Right lobe of liver (tissue), 6 donors: ENCODE results near the gene PARP15. TPM values are rescaled to one million over a fixed set of nuclear protein-coding genes. Genes with fewer than 3 reads are reported as not detected.

Experiments
- ATAC-seq, 4 donors: fragments of 200-7000 bp; cut with Tn5 transposase; one replicate each; pipeline ENCODE4 v1.9.1; 2020; ENCODE audit warnings: mild to moderate bottlenecking in 4 of 4, moderate library complexity in 4 of 4
- DNase-seq, 3 donors: peaks; one replicate each; pipeline ENCODE4 v3.0.0-alpha.2; 2020
- H3K27ac ChIP-seq, 3 donors: fragments of 200-600 bp; one replicate each; pipeline ENCODE4 v1.8.0; 2022
- H3K27me3 ChIP-seq, 2 donors: fragments of 200-600 bp; one replicate each; pipeline ENCODE4 v1.8.0; 2022
- H3K36me3 ChIP-seq, 4 donors: fragments of 200-600 bp; sonication (generic) in 1 of 4; one replicate each; pipeline versions ENCODE4 v1.5.1 to v1.8.0; 2017 to 2022; ENCODE audit warnings: control low read depth in 1 of 4
- H3K4me1 ChIP-seq, 4 donors: fragments of 200-600 bp; sonication (generic) in 1 of 4; one replicate each; pipeline versions ENCODE4 v1.5.1 to v1.8.0; 2017 to 2022; ENCODE audit warnings: control low read depth in 1 of 4
- H3K4me3 ChIP-seq, 3 donors: fragments of 200-600 bp; one replicate each; pipeline ENCODE4 v1.8.0; 2022
- H3K9me3 ChIP-seq, 4 donors: fragments of 200-600 bp; sonication (generic) in 1 of 4; one replicate each; pipeline versions ENCODE4 v1.5.1 to v1.8.0; 2017 to 2022; ENCODE audit warnings: control low read depth in 1 of 4
- CTCF ChIP-seq, 4 donors: fragments of 200-600 bp in 3 of 4; fragments of 450-650 bp in 1 of 4; IDR thresholded peaks; one replicate each; pipeline versions ENCODE4 v1.5.1 to v1.8.0; 2016 to 2022; ENCODE audit warnings: antibody characterized with exemption in 4 of 4, mild to moderate bottlenecking in 2 of 4
- POLR2A ChIP-seq: fragments of 450-650 bp; IDR thresholded peaks from one replicate; pipeline ENCODE4 v1.6.1; 2017; ENCODE audit warnings: antibody characterized with exemption, mild to moderate bottlenecking
- WGBS: methylation state at CpG from one replicate; pipeline ENCODE4 v1.1.6; 2018; ENCODE audit warnings: low coverage, low lambda C conversion rate; ENCODE audit not compliant: insufficient coverage; ENCODE audit errors: missing lambda C conversion rate; 5-methylcytosine and 5-hydroxymethylcytosine counted together
- intact Hi-C, 2 donors: fragments of 100-400 bp; cut with DNase I; formaldehyde crosslinking; loops; one replicate each; pipeline versions ENCODE4 v1.11.2 to v1.14.1; 2022
- total RNA-seq, 6 experiments: library from RNA; depleted of rRNA in 2 of 6; stranded (reverse); fragments of >200 nt in 2 of 6; fragmentation: NEBNext Ultra II Directional in 3 of 6; extraction: Animal tissue kit (Norgen Biotek cat#: 25700) in 3 of 6; gene quantifications; one replicate each; pipeline versions ENCODE4 v1.1.0 to v1.2.4, GENCODE V29; 2016 to 2023
- donor health status: DM: no; HTN: yes; CAD: no.
- donor health status: DM: no; HTN: no; CAD: no.
- donor health status: DM: no; HTN: no; CAD: no.
- donor health status: DM: no; HTN: yes; CAD: no.
- donor health status: DM: no; HTN: yes; CAD: no.

PARP15 gene
- total RNA-seq, 6 experiments from 2014 or later: 0.37 to 1.5 (median 1.3) TPM

GRCh38 chr3:122580470-122580869 is 3.0 kb downstream of the PARP15 start:
- Histone ChIP-seq H3K4me3 (no peak overlapping the region), H3K27me3 (no peaks in the 10 kb centered on the region), H3K9me3 (peaks cover 0 to 9% (median 4%) of the 10 kb centered on the region in 4 donors), H3K27ac (no peak overlapping the region), H3K4me1 (peaks cover 0 to 5% (median 0%) of the 10 kb centered on the region in 4 donors), H3K36me3 (no peaks in the 10 kb centered on the region)
- no peak for TF ChIP-seq CTCF (IDR thresholded peaks at IDR 0.05)
- no peak for TF ChIP-seq POLR2A
- intact Hi-C loops: no loop called here
- 79% methylated on average over 3 of the region's 3 CpGs for WGBS
- ATAC-seq: no peak
- no peak for DNase-seq

GRCh38 chr3:122581622-122582021 is 4.2 kb downstream of the PARP15 start:
- DNase-seq: no peak
- intact Hi-C loops: no loop called here
- ATAC-seq: no peak
- WGBS: 93% methylated on average over 2 of the region's 2 CpGs
- peaks cover 0 to 9% (median 4%) of the 10 kb centered on the region in 4 donors for H3K9me3 ChIP-seq
- no peaks in the 10 kb centered on the region for H3K27me3 ChIP-seq
- H3K36me3 ChIP-seq: no peaks in the 10 kb centered on the region
- H3K4me1 ChIP-seq: peaks cover 0 to 5% (median 0%) of the 10 kb centered on the region in 4 donors
- no peak overlapping the region for H3K27ac ChIP-seq
- TF ChIP-seq CTCF (IDR thresholded peaks at IDR 0.05) (no peak), POLR2A (no peak)
- H3K4me3 ChIP-seq: no peak overlapping the region

- intact Hi-C loops: no loop called here
- no peak for TF ChIP-seq POLR2A
- DNase-seq (no peak), ATAC-seq (no peak)
- Histone ChIP-seq H3K9me3 (peaks cover 0 to 9% (median 4%) of the 10 kb centered on the region in 4 donors), H3K4me1 (peaks cover 0 to 5% (median 0%) of the 10 kb centered on the region in 4 donors), H3K4me3 (no peak overlapping the region), H3K27me3 (no peaks in the 10 kb centered on the region), H3K36me3 (no peaks in the 10 kb centered on the region), H3K27ac (no peak overlapping the region)
- 100% methylated on average over 1 of the region's 1 CpG for WGBS
These were observed 4.9 kb downstream of the PARP15 start for GRCh38 chr3:122582390-122582789.

GRCh38 chr3:122586098-122586497 is 8.6 kb downstream of the PARP15 start:
- Histone ChIP-seq H3K4me1 (peaks cover 0 to 3% (median 0%) of the 10 kb centered on the region in 4 donors), H3K27ac (no peak overlapping the region), H3K9me3 (peaks cover 0 to 9% (median 4%) of the 10 kb centered on the region in 4 donors), H3K27me3 (no peaks in the 10 kb centered on the region), H3K4me3 (no peak overlapping the region), H3K36me3 (no peaks in the 10 kb centered on the region)
- WGBS: 78% methylated on average over 1 of the region's 1 CpG
- ATAC-seq: no peak
- TF ChIP-seq POLR2A (no peak), CTCF (IDR thresholded peaks at IDR 0.05) (no peak)
- no peak for DNase-seq
- intact Hi-C loops: no loop called here

- DNase-seq: no peak
- Histone ChIP-seq H3K27ac (no peak overlapping the region), H3K4me1 (peaks cover 0 to 3% (median 0%) of the 10 kb centered on the region in 4 donors), H3K9me3 (peaks cover 0 to 6% (median 2%) of the 10 kb centered on the region in 4 donors), H3K36me3 (no peaks in the 10 kb centered on the region), H3K4me3 (no peak overlapping the region), H3K27me3 (no peaks in the 10 kb centered on the region)
- no peak for ATAC-seq
- intact Hi-C loops: no loop called here
- TF ChIP-seq POLR2A: no peak
- no peak for TF ChIP-seq CTCF (IDR thresholded peaks at IDR 0.05)
These were observed 9.5 kb downstream of the PARP15 start for GRCh38 chr3:122586773-122587485.
